ENCODE measurements around the gene ACBD7. TPM values are rescaled to one million over a fixed set of nuclear protein-coding genes. Genes with fewer than 3 reads are reported as not detected.

ACBD7 gene
- total RNA-seq: not detected

DNA sequence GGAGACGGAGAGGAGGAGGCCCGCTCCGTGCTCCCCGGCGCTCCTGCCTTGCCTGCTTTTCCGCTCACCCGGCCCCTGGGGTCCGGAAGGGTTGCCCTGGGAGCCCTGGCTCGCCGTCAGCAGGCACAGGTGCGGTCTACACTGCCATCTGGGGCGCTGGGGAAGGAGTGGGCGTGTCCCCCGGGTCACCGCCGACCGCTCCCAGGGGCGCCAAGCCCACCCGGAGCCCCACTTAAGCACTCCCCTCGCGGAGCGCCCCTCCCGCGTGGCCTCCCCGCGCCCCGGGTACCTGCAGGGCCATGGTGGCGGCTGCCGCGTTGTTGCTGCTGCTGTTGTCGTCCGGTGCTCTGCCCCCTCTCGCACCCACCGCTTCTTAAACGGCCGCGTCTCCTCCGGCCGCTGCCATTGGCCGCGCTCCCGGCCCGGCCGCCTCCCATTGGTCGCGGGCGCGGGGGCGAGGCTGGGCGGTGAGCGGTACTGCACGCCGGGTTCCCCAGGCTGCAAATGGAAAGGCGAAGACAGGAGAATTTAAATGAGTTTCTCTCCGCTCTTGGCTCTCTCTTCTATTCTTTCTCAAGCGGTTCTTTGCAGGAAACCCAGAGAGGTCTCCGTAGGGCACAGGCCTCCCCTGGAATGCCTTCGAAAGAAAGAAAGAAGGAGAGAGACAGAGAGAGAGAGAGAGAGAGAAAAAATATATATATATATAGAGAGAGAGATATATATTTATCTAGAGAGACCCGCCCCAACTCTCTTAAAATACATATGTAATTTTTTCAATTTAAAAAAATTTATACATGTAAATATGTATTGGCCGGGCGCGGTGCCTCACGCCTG lies at the start of gene ACBD7:
ACBD7 (minus strand) TSS at position 349 of the 834 bp plus-strand sequence; CDS start at position 301, 48 bp downstream.
- no peaks in the 10 kb centered on the region for H3K27me3 ChIP-seq
- H3K4me3 ChIP-seq: peak within 1 kb of the TSS; percentile 62 to 79 (median 63)
- peaks cover 2 to 9% of the 10 kb centered on the region in 2 donors for H3K4me1 ChIP-seq
- no peak for TF ChIP-seq POLR2A (IDR thresholded peaks at IDR 0.05)
- TF ChIP-seq, protein P1, sequence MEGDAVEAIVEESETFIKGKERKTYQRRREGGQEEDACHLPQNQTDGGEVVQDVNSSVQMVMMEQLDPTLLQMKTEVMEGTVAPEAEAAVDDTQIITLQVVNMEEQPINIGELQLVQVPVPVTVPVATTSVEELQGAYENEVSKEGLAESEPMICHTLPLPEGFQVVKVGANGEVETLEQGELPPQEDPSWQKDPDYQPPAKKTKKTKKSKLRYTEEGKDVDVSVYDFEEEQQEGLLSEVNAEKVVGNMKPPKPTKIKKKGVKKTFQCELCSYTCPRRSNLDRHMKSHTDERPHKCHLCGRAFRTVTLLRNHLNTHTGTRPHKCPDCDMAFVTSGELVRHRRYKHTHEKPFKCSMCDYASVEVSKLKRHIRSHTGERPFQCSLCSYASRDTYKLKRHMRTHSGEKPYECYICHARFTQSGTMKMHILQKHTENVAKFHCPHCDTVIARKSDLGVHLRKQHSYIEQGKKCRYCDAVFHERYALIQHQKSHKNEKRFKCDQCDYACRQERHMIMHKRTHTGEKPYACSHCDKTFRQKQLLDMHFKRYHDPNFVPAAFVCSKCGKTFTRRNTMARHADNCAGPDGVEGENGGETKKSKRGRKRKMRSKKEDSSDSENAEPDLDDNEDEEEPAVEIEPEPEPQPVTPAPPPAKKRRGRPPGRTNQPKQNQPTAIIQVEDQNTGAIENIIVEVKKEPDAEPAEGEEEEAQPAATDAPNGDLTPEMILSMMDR (IDR thresholded peaks at IDR 0.05 in 4 of 5, conservative IDR thresholded peaks at IDR 0.05 in 1 of 5): peak; percentile 34 to 64 (median 39)
- no peaks in the 10 kb centered on the region for H3K9me3 ChIP-seq
- peak; percentile 39 to 46 for DNase-seq
- H3K27ac ChIP-seq: no peak within 1 kb of the TSS
- ATAC-seq: peak; percentile 82
- H3K36me3 ChIP-seq: no peaks in the 10 kb centered on the region
- in situ Hi-C loops (cut with MboI; ENCODE audit: low sequenced_read_pairs in 4 of 4) (loop anchor here in 1 of 4 donors (25.0 kb wide), 1 partner anchor 251 kb away; the partner anchor contains the start of genes CDNF, HSPA14 and MSANTD7), intact Hi-C loops (cut with DNase I; ENCODE audit: low total_unique reads) (no loop called here)

DNA sequence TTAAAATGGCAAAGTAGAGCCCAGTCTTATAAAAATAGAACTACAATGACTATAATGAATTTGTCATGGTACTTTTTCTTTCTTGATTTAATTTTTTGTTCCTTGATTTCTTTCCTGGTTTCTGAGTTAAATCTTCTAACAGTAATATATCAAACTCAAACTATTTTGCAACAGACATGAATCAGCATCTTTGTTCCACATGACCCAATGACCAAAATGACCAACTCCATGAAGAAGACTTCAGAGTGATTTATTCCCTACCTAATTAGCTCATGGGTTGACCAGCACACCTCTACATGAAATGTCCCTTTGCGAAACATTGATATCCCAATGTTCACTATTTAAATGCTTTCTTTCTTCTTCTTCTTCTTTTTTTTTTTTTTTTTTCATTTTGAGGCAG lies 49.1 kb upstream of the ACBD7 start:
- in situ Hi-C loops (cut with MboI; ENCODE audit: low sequenced_read_pairs in 4 of 4) (no loop called here), intact Hi-C loops (cut with DNase I; ENCODE audit: low total_unique reads) (no loop called here)
- Histone ChIP-seq H3K9me3 (no peaks in the 10 kb centered on the region), H3K27ac (no peak overlapping the region), H3K4me3 (no peak overlapping the region), H3K27me3 (no peaks in the 10 kb centered on the region), H3K4me1 (peaks cover 7 to 12% of the 10 kb centered on the region in 2 donors), H3K36me3 (peaks cover 0 to 53% of the 10 kb centered on the region in 2 donors)
- DNase-seq (no peak), ATAC-seq (no peak)
- TF ChIP-seq, protein P1 (IDR thresholded peaks at IDR 0.05 in 4 of 5, conservative IDR thresholded peaks at IDR 0.05 in 1 of 5): no peak
- TF ChIP-seq POLR2A (IDR thresholded peaks at IDR 0.05): no peak

DNA sequence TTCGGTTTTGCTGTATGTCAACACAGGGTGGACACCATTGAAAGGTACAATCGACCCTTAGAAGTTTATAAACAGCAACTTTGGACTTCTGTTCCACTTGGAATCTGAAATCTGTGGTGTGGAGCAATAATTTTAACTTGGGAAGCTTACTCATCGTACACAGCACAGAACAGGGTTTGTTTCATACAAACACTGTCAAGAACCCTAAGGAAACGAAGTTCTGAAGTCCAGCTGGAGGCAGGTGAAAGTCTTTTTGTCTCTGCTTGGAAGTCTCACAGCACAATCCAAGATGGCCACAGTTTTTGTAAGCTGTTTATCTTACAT lies 48.4 kb upstream of the ACBD7 start:
- no peak for ATAC-seq
- peaks cover 0 to 58% of the 10 kb centered on the region in 2 donors for H3K36me3 ChIP-seq
- H3K4me1 ChIP-seq: peaks cover under 1 to 6% of the 10 kb centered on the region in 2 donors
- TF ChIP-seq, protein P1 (IDR thresholded peaks at IDR 0.05 in 4 of 5, conservative IDR thresholded peaks at IDR 0.05 in 1 of 5): no peak
- TF ChIP-seq POLR2A (IDR thresholded peaks at IDR 0.05): no peak
- H3K9me3 ChIP-seq: no peaks in the 10 kb centered on the region
- no peaks in the 10 kb centered on the region for H3K27me3 ChIP-seq
- H3K4me3 ChIP-seq: no peak overlapping the region
- in situ Hi-C loops (cut with MboI; ENCODE audit: low sequenced_read_pairs in 4 of 4) (no loop called here), intact Hi-C loops (cut with DNase I; ENCODE audit: low total_unique reads) (no loop called here)
- no peak overlapping the region for H3K27ac ChIP-seq
- no peak for DNase-seq

DNA sequence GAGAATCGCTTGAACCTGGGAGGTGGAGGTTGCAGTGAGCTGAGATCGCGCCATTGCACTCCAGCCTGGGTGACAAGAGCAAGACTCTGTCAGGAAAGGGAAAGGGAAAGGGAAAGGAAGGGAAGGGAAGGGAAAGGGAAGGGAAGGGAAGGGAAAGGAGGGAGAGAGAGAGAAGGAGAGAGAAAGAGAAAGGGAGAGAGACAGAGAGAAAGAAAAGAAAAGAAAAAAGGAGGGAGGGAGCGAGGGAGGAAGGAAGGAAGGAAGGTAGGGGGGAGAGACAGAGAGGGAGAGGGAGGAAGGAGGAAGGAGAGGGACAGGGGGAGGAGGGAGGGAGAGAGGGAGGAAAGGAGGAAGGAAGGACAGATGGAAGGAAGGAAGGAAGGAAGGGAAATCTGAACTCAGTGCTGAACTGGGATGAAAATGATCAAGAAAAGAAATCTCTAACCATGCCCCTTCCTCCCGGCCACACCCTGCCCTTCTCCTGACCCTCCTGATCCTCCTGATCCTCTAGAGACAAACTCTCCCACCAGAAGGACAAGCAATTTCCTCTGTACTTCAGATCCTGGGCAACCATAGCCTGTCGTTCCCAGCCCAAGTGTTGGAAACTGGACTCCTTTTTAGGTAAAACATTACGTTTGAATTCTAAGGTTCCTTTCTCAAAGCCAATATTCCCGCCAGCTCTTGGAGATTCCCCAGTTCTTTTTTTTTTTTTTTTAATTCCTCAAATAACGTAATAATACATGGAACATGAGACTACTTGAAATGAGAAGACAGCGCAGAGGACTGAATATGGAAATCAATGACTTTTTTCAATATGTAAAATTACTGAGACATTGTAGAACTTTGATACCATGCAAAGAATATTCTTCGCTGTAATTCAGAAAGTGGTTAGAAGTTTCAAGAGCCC lies 47.8 kb upstream of the ACBD7 start:
- H3K27me3 ChIP-seq: no peaks in the 10 kb centered on the region
- no peak for TF ChIP-seq POLR2A (IDR thresholded peaks at IDR 0.05)
- TF ChIP-seq, protein P1 (IDR thresholded peaks at IDR 0.05 in 4 of 5, conservative IDR thresholded peaks at IDR 0.05 in 1 of 5): no peak
- H3K4me3 ChIP-seq: no peak overlapping the region
- no peaks in the 10 kb centered on the region for H3K4me1 ChIP-seq
- no peak overlapping the region for H3K27ac ChIP-seq
- H3K9me3 ChIP-seq: no peaks in the 10 kb centered on the region
- ATAC-seq (no peak), DNase-seq (no peak)
- peaks cover 0 to 58% of the 10 kb centered on the region in 2 donors for H3K36me3 ChIP-seq
- in situ Hi-C loops (cut with MboI; ENCODE audit: low sequenced_read_pairs in 4 of 4) (no loop called here), intact Hi-C loops (cut with DNase I; ENCODE audit: low total_unique reads) (no loop called here)

Data from gastrocnemius medialis (tissue), 4 donors.